ENCODE data around the gene AP3S1. TPM values are rescaled to one million over a fixed set of nuclear protein-coding genes. Genes with fewer than 3 reads are reported as not detected.

Gene AP3S1
- total RNA-seq (ENCODE audit: unreplicated experiment) = 131 TPM
- long read RNA-seq, transcript AP3S1-201 (6 exons, 1,730 nt) = major isoform, 53 of 63 reads
- long read RNA-seq, partial matches to known transcripts = 3 of 63 reads
- long read RNA-seq, other reads (novel, unspliced or antisense) = 6 of 63 reads

GRCh38 chr5:115841382-115842088 lies at the start of gene AP3S1, which contains the start of gene ATG12:
AP3S1 (plus strand) TSS chr5:115841935; CDS start chr5:115842038, 103 bp downstream.
ATG12 (minus strand) TSS chr5:115841565; CDS start chr5:115841552, 13 bp downstream.
- Mint-ChIP-seq H3K36me3 (ENCODE audit: unreplicated experiment) (no peaks in the 10 kb centered on the region), H3K27ac (ENCODE audit: unreplicated experiment) (peak within 1 kb of the TSS; percentile 98), H3K4me1 (ENCODE audit: low read depth, unreplicated experiment) (peaks cover 35% of the 10 kb centered on the region), H3K9me3 (ENCODE audit: unreplicated experiment) (peaks cover 11% of the 10 kb centered on the region), H3K4me3 (ENCODE audit: unreplicated experiment) (peak within 1 kb of the TSS; percentile 98), H3K27me3 (ENCODE audit: unreplicated experiment) (peaks cover 2% of the 10 kb centered on the region)
- no peak for TF ChIP-seq CTCF (IDR thresholded peaks at IDR 0.05; ENCODE audit: partially characterized antibody, unreplicated experiment)
- peak; percentile 90 for DNase-seq

GRCh38 chr5:115795700-115796099 lies 46.0 kb upstream of the AP3S1 start:
- H3K27ac Mint-ChIP-seq (ENCODE audit: unreplicated experiment) = no peak overlapping the region
- H3K27me3 Mint-ChIP-seq (ENCODE audit: unreplicated experiment) = peaks cover 2% of the 10 kb centered on the region
- H3K4me3 Mint-ChIP-seq (ENCODE audit: unreplicated experiment) = peak overlapping the region; percentile 15
- DNase-seq = no peak
- peaks cover 32% of the 10 kb centered on the region for H3K4me1 Mint-ChIP-seq (ENCODE audit: low read depth, unreplicated experiment)
- no peaks in the 10 kb centered on the region for H3K36me3 Mint-ChIP-seq (ENCODE audit: unreplicated experiment)
- H3K9me3 Mint-ChIP-seq (ENCODE audit: unreplicated experiment) = peaks cover 2% of the 10 kb centered on the region
- no peak for TF ChIP-seq CTCF (IDR thresholded peaks at IDR 0.05; ENCODE audit: partially characterized antibody, unreplicated experiment)

GRCh38 chr5:115796656-115797055 lies 45.1 kb upstream of the AP3S1 start:
- H3K36me3 Mint-ChIP-seq (ENCODE audit: unreplicated experiment) = no peaks in the 10 kb centered on the region
- TF ChIP-seq CTCF (IDR thresholded peaks at IDR 0.05; ENCODE audit: partially characterized antibody, unreplicated experiment) = no peak
- no peak overlapping the region for H3K27ac Mint-ChIP-seq (ENCODE audit: unreplicated experiment)
- peak overlapping the region; percentile 79 for H3K4me3 Mint-ChIP-seq (ENCODE audit: unreplicated experiment)
- peaks cover 2% of the 10 kb centered on the region for H3K9me3 Mint-ChIP-seq (ENCODE audit: unreplicated experiment)
- peaks cover 32% of the 10 kb centered on the region for H3K4me1 Mint-ChIP-seq (ENCODE audit: low read depth, unreplicated experiment)
- no peak for DNase-seq
- peaks cover 2% of the 10 kb centered on the region for H3K27me3 Mint-ChIP-seq (ENCODE audit: unreplicated experiment)

GRCh38 chr5:115798252-115798651 lies 43.5 kb upstream of the AP3S1 start:
- H3K4me3 Mint-ChIP-seq (ENCODE audit: unreplicated experiment) = no peak overlapping the region
- DNase-seq = no peak
- TF ChIP-seq CTCF (IDR thresholded peaks at IDR 0.05; ENCODE audit: partially characterized antibody, unreplicated experiment) = no peak
- peaks cover 2% of the 10 kb centered on the region for H3K9me3 Mint-ChIP-seq (ENCODE audit: unreplicated experiment)
- H3K4me1 Mint-ChIP-seq (ENCODE audit: low read depth, unreplicated experiment) = peaks cover 22% of the 10 kb centered on the region
- no peaks in the 10 kb centered on the region for H3K36me3 Mint-ChIP-seq (ENCODE audit: unreplicated experiment)
- H3K27ac Mint-ChIP-seq (ENCODE audit: unreplicated experiment) = no peak overlapping the region
- peaks cover 2% of the 10 kb centered on the region for H3K27me3 Mint-ChIP-seq (ENCODE audit: unreplicated experiment)

GRCh38 chr5:115800108-115800507 lies 41.6 kb upstream of the AP3S1 start:
- Mint-ChIP-seq H3K27me3 (ENCODE audit: unreplicated experiment) (peaks cover 2% of the 10 kb centered on the region), H3K27ac (ENCODE audit: unreplicated experiment) (no peak overlapping the region), H3K4me1 (ENCODE audit: low read depth, unreplicated experiment) (peaks cover 8% of the 10 kb centered on the region), H3K4me3 (ENCODE audit: unreplicated experiment) (no peak overlapping the region), H3K36me3 (ENCODE audit: unreplicated experiment) (no peaks in the 10 kb centered on the region), H3K9me3 (ENCODE audit: unreplicated experiment) (peaks cover 2% of the 10 kb centered on the region)
- TF ChIP-seq CTCF (IDR thresholded peaks at IDR 0.05; ENCODE audit: partially characterized antibody, unreplicated experiment) = no peak
- no peak for DNase-seq

Measured in glutamatergic neuron (in vitro differentiated cells).